Activated CD4-positive, CD25-positive, alpha-beta regulatory T cell treated with anti-CD3 and anti-CD28 coated beads, Interleukin-2, amount 50 U/mL, for 24 hours (primary cell): ENCODE results near the gene NEO1.
A peak's percentile ranks its signal among the peaks of the same experiment; 100 is the strongest.
"Not testable (repeated sequence)": the region's sequence is repeated elsewhere in the genome, so short reads cannot be mapped to it uniquely, and the experiment has no call there.

Experiments
- ATAC-seq, 2 donors: fragments of 150-1000 bp; cut with Tn5 transposase; one replicate each; pipeline ENCODE4 v1.10.0; 2021; ENCODE audit warnings: mild to moderate bottlenecking in 1 of 2, moderate library complexity in 1 of 2

NEO1 gene

DNA sequence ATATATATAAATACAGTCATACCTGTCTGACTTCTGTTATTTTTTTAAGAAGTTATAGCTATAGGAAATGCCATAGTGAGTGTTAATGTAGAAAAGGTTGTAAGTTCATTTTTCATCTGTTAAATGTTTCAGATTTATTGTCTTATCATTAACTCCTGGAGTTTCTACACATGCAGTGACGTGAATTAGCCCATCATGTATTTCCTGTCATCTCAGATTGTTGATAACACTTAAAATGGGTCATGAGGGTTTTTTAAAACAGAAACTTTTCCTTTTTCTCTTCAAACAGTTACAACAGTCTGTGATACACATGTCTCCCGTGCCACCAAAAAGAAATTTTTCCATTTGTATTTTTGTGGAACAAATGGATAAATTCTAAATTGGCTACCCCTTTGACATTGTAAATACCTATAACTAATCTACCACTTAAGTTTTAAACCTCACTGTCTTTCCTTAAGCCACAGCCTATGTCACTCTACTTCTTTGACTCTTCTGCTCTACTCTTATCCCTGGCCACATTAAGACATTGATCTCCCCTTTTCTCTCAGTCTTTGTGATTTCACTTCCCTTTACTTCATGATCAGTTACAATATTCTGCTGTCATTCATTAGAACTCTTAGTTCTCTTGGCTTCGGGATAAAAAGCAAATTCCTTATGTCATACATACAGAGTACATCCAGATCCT lies 89.1 kb downstream of the NEO1 start:
- peak in 1 of 2 donors; percentile 39 for ATAC-seq

DNA sequence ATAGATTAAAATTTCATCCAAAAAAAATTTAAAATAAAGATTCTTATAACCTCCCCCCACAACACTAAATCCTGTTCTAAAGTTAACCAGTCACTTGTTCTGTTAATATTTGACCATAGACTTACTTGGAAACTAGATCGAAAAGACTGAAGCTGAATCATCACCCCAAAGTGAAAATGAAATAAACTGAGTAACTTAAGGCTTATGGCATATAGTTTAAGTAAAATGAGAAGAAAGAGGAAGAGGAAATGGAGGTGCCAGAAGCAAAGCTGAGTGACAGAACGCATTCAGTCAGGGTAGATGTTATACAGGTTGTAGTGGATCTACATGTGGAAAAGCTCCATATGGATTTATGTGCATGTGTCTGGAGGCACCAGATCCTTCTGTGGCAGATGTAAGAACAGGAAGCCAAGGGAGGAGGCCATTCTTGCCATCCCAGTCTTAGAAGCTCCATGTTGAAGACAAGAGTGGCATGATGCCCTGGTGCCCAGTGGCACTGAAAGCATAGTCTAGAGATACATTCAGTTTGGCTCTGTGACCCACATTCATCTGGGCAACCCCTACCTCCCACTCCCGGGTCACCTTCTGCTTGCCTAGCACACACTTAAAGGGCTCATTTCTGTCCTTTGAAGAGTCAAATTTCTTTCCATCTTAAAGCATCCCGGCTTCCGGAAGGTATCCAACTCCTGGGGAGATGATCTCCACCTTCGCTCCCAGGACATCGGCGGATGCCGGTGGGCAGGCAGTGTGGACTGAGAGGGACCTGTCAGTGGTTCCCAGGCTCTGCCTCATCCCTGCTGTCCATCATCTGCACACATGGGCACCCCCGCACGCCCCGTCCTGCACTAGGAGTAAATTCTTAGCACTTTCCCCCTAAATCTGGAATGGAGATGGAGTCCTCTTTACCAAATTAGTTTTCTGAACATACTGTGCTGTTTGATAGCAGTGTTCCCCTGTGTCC lies 90.8 kb downstream of the NEO1 start:
- ATAC-seq: peak; percentile 73 to 75

DNA sequence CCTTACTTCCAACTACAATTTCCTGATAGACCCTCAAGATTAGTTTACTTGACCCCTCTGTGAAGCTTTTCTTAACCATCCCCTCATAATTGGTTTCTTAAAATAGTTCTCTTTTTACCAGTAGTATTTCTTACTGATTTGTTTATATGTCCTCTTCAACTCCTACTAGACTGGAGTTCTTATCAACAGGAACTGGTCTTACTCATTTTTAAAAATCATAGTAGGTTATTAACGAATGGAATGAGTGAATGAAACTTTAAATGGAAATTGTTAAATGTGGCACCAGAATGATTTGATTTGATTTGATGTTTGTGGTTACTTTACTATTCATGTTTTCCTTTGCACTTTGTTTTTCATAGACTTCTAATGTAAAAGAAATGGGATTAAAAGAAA lies 91.5 kb downstream of the NEO1 start:
- peak in 1 of 2 donors; percentile 11 for ATAC-seq

DNA sequence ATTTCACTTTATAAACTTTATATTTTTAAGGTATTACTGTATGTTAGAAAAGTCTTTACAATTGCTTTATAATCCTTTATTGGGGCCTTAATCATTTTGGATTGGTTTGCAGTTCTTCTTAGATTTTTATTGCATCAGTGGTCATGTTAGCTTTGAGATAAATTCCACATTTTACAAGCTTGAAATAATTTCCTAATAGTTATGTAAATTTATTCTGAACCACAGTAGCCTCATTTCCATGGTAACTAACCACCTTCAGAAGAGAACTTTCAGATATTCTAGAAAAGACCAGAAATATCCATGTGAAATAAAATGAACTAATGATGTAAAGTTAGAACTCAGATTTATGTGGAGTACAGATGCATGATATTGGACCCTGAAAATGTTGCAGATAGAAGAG lies 94.2 kb downstream of the NEO1 start:
- ATAC-seq: no peak

DNA sequence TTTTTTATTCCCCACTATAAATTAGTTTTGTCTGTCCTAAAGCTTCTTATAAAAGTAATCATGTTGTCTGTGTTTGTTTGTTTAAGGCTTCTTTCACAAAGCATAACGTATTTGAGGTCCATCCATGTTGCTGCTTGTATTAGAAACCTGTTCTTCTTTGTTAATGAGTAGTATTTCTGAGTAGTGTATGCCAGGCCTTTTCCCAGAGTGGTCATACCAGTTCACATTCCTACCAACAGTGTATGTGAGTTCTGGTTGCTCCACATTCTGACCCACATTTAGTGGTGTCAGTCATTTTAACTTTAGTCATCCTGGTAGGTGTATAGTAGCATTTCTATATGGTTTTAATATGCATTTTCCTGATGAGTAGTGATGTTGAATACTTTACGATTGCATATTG lies 98.6 kb downstream of the NEO1 start:
- ATAC-seq: no peak

DNA sequence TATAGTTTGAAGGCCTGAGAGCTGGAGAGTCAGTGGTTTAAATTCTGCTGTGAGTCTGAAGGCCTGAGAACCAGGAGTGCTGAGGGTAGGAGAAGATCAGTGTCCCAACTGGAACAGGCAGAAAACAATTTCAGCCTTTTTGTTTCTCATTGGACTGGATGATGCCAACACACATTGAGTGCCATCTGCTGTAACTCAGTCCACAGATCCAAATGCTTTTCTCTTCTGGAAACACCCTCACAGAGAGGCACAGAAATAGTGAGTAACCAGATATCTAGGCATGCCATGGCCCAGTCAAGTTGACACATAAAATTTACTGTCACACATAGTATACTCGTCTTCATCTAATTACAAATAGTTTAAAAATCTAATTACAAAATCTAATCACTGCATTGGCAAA lies 100.8 kb downstream of the NEO1 start:
- ATAC-seq: no peak

DNA sequence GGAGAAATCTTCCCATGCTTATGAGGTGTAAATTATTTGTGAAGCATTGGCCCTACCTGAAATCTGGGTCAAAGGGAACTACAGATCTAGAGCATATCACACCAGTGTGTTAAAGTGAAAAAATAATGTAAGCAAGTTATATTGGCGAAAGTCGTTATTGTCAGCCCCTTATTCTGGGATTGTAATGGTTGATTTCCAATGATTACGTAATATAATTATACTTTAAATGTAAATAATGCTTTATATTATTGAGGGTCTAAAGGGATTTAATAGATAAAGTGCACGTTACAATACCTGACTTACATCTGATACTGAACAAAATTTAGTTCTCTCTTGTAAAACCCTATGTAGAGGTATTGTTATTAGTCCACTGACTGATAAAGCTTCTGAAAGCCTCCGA lies 101.2 kb downstream of the NEO1 start:
- ATAC-seq: no peak

DNA sequence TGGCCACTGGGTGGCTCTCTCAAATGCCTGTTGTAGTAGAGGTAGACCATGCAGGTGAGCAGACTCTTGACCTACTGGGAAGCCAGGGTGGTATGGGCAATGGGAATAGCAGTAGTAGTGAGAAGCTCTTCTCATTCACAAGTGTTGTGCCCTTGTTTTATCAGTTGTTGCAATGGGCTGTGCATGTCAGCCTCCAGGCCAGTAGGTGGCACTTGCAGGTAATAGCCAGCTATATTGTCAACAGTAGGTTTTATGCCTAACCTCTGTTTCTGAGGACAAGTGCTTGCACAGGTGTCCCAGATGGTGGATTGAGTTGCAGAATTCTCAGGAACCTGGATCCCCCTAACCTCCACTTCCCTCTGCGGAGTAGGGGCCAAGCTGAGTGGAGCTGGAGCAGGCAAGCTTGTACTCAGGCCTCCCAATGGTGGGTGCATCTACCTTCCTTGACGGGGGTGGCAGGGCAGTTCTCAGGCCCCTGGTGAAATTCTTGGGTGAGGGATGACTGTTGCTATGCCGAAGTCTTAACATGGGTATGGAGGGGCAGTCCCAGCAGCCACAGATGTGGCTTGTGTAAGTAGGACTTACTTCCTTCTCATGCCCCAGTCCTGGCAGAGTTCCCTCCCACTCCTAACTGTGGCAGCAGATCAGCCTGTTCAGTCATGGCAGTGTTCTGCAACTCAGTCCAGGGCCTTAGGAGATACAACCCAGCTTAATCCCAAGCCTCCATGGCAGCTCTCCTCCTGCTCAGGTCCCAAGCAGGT lies 104.3 kb downstream of the NEO1 start:
- ATAC-seq: no peak

DNA sequence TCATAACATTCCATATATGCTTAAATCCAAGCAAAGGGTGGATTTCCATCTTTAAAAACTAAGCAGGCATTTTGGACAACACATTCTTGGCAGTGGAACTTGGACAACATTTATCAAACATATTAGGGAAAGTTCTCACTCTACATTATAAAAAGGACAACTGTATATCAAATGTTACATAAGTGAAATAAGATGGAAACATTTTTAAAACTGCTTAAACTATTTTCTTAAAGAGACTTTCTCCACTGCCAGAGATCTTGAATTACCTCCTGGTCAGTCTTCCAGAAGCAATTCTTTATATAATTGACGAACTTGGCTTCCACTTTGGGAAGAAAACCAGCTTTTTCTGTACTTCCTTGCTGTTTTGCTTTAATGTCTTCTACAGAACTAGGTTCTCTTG lies 109.3 kb downstream of the NEO1 start:
- no peak for ATAC-seq

DNA sequence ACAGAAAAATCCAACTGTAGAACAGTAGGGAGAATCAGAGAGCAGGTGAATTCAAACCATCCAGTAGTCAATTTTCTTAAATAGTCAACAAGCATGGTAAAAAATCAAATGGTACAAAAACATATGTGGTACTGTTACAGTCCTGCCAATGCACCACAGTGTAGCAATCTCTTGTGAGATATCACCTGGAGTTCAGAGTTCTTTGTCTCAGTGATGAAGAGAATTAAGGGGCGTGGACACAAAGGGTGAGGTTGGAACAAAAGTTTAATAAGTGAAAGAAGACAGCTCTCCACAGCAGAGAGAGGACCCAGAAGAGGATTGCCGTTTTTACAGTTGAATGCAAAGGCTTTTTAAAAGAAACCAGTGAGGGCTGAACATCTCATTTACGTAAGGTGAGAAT lies 113.2 kb downstream of the NEO1 start:
- ATAC-seq: no peak

DNA sequence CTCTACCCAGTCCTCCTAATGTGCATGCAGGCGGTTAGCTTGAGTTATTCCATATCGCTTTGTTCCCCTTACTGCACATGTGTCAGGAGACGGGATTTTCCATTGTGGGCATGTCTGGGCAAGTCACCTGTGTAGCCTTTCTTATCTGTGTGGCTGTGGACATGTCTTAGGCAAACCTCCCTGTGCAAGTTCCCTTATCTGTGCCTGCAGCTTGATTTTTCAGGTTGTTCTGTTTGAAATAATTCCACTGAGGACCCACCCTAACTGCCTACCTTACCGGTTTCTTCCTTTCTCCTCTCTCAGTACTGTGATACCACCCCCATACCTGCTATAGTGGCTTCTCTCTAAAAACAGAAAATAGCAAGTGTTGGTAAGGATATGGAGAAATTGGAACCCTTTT lies 113.6 kb downstream of the NEO1 start:
- no peak for ATAC-seq

DNA sequence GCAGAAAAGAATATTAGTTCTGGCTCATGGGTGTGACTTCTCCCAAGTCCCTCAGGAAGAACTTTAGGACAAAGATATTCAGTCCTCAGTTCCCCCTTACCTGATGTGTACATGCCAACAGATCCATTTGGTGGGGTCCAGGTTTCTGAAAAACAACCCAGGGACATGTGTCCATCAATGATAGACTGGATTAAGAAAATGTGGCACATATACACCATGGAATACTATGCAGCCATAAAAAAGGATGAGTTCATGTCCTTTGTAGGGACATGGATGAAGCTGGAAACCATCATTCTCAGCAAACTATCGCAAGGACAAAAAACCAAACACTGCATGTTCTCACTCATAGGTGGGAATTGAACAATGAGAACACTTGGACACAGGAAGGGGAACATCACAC lies 114.4 kb downstream of the NEO1 start:
- ATAC-seq: not testable (repeated sequence)

DNA sequence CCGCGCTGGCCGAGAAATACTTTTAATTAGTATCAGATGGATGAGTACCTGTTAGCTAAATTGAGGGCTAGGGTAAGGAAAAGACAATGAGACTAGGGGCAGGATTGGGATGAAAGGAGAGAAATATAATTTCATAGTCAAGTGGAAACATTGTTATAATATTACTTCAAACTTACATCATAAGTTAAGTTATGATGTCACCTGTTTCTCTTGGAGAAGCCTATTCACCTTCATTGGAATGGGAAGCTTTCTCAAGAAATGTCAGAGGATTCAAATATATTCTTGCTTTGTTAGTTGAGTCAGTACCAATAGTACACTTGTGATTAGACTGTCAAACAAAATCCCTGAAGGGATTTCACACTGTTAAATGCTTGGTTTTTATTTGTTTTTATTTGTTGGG lies 116.2 kb downstream of the NEO1 start:
- ATAC-seq: no peak

DNA sequence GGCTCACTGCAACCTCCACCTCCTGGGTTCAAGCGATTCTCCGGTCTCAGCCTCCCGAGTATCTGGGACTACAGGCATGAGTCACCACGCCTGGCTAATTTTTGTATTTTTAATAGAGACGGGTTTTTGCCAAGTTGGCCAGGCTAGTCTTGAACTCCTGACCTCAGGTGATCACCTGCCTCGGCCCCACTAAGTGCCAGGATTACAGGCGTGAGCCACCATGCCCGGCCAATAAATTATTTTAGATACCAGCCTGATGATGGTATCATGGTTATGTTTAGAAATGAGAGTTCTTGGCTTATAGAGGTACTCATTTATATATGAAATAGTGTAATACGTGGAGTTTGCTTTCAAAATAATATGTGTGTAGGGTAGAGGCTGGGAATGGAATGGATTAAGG lies 119.4 kb downstream of the NEO1 start:
- no peak for ATAC-seq

DNA sequence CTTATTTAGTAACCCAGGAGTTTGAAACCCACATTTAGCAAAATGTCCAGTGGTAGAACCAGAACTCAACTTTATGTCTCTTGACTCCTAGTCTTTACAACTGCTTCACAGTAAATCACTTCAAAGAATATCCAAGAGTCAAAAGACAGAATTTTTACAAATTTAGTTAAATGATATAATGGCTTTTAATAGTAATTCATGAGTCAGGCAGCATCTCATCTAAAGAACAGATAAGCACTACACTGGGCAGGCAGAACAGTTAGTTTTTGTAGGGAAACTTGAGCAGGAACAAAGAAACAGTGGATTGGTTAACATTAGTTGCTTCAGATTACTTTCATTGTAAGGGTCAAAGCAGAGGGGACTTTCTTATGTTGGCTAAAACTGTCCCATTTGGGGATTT lies 120.2 kb downstream of the NEO1 start:
- ATAC-seq: no peak

DNA sequence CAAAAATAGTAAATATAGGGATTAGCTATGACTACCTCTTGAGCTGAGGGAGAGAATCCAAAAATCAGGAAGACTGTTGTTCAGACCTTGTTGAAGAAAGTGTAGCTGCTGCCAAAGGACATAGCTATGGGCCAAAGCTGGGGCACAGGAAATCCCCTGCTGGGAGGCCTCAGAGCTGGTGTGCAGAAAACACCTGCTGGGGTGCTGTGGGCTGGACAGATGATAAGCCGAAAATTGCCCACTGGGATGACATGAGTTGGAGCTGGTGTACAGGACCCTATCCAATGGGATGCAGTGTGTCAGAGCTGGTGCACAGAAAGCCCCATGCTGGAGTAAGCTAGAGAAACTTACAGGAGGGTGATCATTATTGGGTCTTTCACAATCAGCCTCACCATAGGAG lies 121.9 kb downstream of the NEO1 start:
- no peak for ATAC-seq

DNA sequence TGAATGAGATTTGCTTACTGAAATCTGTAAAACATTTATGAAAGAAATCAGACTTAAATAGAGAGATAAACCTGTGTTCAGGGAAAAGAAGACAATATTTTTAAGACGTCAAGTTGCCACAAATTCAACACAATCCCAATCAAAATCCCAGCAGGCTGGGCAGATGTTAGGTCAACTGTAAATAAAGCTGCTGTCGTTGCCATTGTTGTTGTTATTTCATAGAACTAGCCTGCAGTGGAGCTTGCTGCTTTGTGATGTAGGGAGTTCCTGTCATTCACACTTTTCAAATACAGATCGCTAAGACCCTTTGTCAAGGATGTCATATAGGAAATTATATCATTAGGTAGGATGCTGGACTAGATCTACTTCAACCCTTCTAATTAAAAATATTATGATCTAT lies 123.1 kb downstream of the NEO1 start:
- ATAC-seq: no peak

DNA sequence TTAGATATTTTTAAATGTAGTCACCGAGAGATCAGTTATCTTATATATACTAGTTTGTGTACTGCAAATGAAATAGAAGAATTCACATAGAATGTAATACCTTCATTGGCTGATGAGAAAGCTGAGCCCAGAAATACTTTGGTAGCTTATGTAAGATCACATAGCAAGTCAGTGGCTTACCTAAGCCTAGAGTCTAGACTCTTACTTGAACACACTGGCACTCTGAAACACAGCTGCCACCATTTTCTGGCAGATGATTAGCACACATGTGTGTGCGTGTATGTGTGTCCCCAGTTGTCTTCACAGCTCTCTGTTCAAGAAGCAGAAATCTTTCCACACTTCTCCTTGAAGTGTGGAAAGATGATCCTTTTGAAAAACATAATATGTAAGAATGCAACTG lies 124.3 kb downstream of the NEO1 start:
- no peak for ATAC-seq

DNA sequence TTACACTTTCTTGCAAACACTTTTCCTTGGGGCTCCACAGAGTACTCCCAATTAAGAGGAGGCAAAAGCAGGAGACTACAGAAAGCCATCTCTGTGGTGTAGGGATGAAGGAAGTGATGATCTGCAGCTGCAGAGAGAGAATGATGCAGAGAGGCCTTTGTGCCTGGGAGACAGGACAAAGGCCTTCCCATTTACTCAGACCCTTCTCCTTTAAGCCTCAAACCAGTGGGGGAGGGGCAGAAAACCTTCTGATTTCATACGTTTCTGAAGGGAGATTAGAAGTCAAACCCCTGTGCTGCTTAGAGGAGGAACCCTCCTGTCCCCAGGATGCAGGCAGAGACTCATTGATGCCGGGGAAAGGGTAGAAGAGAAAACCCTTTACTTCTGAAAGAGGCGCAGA lies 130.8 kb downstream of the NEO1 start:
- no peak for ATAC-seq

DNA sequence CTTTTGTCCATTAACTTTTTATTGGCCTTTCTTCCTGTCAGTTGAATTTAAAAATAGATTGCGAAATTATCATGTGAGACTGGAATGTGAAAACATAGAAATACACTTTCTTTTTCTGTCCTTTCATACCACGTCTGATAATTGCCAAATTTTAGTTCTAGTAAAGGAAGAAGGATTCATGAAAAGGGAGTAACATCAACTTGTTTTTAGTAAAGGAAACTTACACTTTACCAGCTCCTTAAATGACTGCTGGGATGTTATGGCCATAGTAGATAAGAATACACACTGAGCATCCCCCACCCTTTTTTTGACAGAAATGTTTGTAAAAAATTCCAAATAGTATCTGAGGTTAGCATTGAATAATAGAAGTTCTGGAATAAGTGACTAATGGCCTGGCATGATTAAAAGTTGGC lies 137.9 kb downstream of the NEO1 start:
- no peak for ATAC-seq

DNA sequence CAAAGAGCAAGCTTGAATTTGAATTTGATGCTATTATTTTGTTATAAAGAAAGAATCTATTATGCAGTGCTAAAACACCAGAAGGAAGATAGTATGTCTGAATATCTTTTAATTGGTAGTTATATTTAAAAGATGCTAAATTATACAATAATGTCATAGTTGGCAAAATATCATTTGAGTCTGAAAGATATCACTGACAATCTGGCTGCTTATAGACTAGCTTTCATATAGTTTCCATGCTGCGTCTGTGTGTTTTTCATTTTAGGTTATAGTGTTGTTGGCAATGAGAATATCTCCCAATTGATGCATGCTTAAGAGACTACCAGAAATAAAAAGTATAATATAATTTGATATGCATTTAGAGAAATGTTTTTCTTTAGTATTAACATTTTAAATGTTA lies 142.9 kb downstream of the NEO1 start:
- no peak for ATAC-seq

DNA sequence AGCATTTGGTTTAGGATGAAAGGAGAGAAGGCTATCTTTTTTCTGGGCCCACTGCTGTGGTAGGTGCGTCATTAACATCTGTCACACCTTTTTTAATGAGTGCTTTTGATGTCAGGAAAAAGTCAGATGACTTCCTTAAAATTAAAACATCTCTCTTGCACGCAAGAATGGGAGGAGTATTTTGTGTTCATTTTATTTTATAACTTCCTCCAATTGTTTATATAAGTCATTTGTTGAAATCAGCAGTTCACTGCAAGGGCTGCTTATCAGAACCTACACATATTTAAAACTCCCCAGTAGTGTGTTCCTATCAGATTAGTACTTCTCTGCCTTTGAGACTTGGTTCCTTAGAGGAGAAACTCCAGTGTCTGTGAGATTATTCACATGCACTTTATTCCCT lies 143.8 kb downstream of the NEO1 start:
- ATAC-seq: no peak

DNA sequence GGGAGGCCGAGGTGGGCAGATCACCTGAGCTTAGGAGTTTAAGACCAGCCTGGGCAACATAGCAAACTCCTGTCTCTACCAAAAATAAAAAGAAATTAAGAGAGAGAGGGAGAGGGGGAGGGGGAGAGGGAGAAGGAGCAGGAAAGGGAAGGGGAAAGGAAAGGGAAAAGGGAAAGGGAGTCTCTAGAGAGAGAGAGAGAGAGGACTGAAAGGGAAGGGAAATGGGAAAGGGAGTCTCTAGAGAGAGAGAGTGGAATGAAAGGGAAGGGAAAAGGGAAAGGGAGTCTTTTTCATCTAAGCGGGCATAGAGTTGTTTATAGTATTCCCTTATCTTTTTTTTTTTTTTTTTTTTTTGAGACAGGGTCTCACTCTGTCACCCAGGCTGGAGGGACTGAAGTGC lies 148.1 kb downstream of the NEO1 start:
- ATAC-seq: no peak

DNA sequence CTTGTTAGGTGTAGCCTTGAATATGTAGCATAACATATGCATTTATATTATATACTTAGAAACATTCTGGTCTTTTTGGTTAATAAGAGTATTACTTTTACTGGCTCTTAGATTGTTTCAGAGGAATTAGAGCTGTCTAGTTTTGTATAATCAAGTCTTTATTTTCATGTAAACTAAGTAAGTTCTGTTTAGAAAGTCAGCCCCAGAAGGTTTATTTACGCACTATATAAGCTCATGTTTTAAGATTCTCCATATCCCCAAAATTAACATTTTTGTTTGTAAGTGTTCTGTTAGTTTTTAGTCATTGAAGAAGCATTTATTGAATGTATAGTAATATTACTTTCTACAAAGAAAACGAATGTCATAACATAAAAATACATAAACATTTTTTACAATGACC lies 158.4 kb downstream of the NEO1 start:
- ATAC-seq: no peak
